Measurements from ENCODE around the gene SNPH.

SNPH gene

DNA sequence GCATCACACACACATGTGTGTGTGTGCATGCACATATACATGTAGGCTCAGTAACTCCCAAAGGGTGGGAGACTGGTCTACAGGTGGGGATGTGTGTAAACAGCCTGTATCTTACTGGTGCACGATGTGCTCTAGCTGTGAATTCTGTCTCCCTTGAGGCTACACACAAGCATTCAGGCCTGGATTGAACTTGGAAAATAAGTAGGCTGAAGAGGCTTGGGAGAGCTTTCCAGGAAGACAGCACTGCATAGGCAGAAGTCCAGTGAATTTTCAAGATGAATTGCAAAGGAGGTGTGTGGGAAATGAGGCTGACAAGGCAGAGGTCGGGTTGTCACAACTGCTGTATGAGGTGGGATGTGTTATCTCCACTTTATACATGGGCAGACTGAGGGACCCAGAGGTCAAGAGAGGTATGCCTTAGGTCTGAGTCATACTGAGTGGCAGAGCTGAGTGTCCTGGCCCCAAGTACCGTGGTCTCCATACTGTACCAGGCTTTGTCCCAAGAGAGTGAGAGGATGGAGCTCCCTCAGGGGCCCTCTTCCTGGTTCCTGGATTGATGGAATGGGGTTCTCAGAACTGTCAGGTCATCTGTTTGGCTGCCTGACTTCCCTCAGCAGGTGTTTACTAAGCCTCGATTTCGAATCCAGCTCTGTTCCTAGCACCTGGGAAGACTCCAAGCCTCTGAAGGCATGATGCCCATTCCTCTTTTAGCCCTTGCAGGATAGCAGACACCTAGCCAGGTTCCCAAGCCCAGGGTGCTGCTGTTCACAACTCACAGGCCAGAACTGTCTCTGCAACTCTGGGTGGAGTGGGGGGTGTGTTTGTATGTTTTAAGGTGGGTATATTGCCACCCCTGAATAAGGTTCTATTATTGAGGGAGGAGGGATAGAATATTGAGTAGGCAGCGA is 14.4 kb downstream of the SNPH start:
- Histone ChIP-seq H3K4me2 (ENCODE audit: low read length) (no peak overlapping the region), H3K36me3 (ENCODE audit: insufficient read depth, low read length) (no peaks in the 10 kb centered on the region), H3K9ac (ENCODE audit: low read depth, low read length) (no peak overlapping the region), H3K27me3 (ENCODE audit: control insufficient read depth, insufficient read depth, low read length) (no peaks in the 10 kb centered on the region), H3K4me3 (ENCODE audit: low read length) (no peak overlapping the region), H3K9me3 (replicated peaks; ENCODE audit: low read length) (no peaks in the 10 kb centered on the region), H3K4me1 (ENCODE audit: control insufficient read depth, insufficient read depth, low read length) (peaks cover 6% of the 10 kb centered on the region)

DNA sequence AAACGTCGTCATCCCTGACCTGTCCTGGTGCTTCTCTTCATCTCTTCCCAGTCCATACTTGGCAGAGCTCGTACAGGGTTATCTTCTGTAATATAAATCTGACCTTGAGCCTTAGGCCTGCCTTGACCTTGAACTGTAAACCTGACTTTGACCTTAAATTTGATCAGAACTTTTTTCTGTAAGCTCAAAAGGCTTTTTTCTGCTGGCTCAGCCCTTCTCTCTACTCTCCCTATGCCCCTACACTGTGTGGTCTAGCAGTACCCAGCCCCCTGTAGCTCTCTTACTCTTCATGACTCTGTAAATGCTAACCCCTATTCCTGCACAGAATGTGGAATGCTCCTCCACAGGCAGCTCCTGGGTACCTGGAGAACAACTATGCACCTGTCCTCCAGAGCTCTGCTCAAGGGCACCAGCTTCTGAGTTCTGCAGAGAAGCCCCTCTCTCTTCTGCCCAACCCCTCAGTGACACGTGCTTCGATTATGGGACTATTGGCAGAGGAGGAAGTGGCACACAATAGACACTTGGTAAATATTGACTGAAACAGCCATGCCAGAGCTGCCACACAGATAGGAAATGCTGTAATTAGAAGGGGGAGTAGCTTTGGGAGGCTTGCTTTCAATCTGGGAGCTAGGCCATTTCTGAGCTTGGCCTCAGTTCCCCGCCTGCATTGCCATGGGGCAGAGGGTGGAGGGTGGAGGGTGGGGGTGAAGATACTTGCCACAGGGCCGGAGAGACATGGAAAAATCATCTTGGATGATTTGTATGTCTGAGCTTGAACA is 15.4 kb downstream of the SNPH start:
- Histone ChIP-seq H3K27me3 (ENCODE audit: control insufficient read depth, insufficient read depth, low read length) (no peaks in the 10 kb centered on the region), H3K9ac (ENCODE audit: low read depth, low read length) (no peak overlapping the region), H3K9me3 (replicated peaks; ENCODE audit: low read length) (no peaks in the 10 kb centered on the region), H3K36me3 (ENCODE audit: insufficient read depth, low read length) (no peaks in the 10 kb centered on the region), H3K4me2 (ENCODE audit: low read length) (no peak overlapping the region), H3K4me1 (ENCODE audit: control insufficient read depth, insufficient read depth, low read length) (peaks cover 6% of the 10 kb centered on the region), H3K4me3 (ENCODE audit: low read length) (no peak overlapping the region)

DNA sequence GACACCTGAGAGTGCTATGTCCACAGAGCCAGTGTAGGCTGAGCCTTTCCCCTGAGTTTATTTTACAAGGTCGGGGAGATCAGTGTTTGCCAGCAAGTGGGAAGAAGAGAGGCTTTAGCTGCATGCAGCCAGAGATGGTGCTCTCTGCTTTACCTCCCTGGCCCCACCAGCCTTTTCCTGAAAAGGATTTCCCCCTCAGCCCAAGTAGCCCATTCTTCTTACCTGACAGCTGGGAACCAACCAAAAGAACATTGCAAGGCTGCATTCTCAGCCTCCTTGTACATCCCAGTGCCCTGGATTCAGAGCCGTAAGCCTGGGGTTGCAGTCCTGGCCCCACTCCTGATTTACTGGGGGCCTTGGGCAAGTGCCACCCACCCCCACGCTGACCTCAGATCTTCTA is 16.9 kb downstream of the SNPH start:
- Histone ChIP-seq H3K4me2 (ENCODE audit: low read length) (no peak overlapping the region), H3K9me3 (replicated peaks; ENCODE audit: low read length) (no peaks in the 10 kb centered on the region), H3K27me3 (ENCODE audit: control insufficient read depth, insufficient read depth, low read length) (no peaks in the 10 kb centered on the region), H3K4me3 (ENCODE audit: low read length) (no peak overlapping the region), H3K36me3 (ENCODE audit: insufficient read depth, low read length) (no peaks in the 10 kb centered on the region), H3K9ac (ENCODE audit: low read depth, low read length) (no peak overlapping the region), H3K4me1 (ENCODE audit: control insufficient read depth, insufficient read depth, low read length) (peaks cover 6% of the 10 kb centered on the region)

DNA sequence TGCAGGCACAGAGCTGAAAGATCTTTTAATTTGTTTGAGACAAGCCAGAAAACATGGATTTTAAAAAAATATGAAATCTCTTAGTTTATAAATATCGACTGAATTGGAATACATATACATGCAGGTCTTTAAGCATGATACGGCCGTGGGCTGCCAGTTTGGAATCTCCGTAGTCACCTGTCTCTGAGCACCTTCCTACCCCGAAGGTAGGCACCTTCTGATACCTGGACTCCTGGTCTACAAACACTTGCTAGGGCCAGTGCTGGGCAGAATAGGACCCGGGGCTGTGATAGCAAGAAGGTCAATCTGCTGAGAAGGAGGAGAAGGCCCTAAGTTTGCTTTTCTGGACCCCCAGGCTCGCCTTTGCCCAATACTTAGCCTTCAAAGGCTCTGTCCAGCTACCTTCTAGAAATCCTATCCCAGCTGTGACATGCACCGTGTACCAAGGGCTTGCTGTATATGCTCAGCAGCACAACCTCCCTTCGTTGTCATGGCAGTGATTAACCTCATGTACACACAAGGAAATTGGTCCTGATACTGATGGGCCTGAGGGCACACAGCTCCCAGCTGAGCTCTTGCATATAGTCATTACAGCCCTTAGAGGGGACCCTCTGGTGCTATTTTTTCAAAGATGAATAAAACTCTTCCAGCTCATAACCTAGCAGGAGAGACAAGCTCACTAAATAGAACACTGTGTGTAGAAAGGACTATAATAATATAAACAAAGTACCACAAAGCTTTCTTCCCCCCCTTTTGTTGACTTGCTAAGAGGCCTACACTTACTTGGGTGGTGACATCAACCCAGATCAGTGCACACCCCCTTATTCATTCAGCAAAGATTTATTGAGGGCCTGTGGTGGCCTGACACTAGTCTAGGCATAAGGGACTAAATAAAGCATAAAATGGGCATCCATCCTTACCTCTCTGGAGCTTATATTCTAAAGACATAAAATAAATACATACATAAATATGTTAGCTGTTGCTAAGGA is 17.7 kb downstream of the SNPH start:
- no peak overlapping the region for H3K4me2 ChIP-seq (ENCODE audit: low read length)
- H3K4me3 ChIP-seq (ENCODE audit: low read length) = no peak overlapping the region
- H3K4me1 ChIP-seq (ENCODE audit: control insufficient read depth, insufficient read depth, low read length) = peaks cover 6% of the 10 kb centered on the region
- H3K9me3 ChIP-seq (replicated peaks; ENCODE audit: low read length) = no peaks in the 10 kb centered on the region
- H3K27me3 ChIP-seq (ENCODE audit: control insufficient read depth, insufficient read depth, low read length) = no peaks in the 10 kb centered on the region
- H3K9ac ChIP-seq (ENCODE audit: low read depth, low read length) = no peak overlapping the region
- H3K36me3 ChIP-seq (ENCODE audit: insufficient read depth, low read length) = no peaks in the 10 kb centered on the region

DNA sequence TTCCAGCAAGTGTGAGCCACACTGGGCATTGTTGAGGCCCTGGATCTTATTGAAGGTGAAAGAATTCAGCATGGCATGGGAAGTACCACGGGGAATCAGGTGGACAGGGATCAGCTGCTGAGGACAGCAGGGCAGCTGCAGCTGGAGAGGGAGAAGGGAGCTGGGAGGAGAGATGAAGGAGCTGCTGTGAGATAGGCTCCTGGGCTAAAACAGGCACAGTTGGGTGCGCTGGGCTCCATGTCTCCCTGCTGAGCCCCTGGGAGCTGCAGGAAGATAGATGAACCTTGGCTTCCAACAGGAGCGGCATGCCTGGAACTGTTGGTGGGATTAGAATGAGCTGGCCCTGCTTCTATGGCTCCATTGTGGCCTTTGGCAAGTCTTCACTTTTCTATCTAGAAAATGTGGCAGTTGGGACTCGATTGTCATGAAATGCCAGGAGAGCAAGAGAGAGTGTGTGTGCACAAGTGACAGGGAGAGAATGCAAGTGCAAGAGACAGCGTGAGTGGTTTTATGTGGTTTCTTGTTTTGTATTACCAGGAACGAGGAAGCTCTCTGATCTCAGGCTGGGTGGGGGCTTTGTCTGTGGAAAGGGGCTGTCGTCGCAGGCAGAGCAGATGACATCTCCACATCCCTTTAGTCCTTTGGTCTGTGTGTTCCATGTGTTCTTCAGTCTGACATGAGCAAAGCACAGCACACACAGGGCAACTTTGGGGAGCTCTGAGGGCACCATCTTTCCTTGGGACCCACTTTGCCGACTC is 20.4 kb downstream of the SNPH start:
- H3K9me3 ChIP-seq (replicated peaks; ENCODE audit: low read length) = no peaks in the 10 kb centered on the region
- no peak overlapping the region for H3K4me2 ChIP-seq (ENCODE audit: low read length)
- no peak overlapping the region for H3K9ac ChIP-seq (ENCODE audit: low read depth, low read length)
- H3K4me1 ChIP-seq (ENCODE audit: control insufficient read depth, insufficient read depth, low read length) = peaks cover 6% of the 10 kb centered on the region
- H3K36me3 ChIP-seq (ENCODE audit: insufficient read depth, low read length) = no peaks in the 10 kb centered on the region
- no peaks in the 10 kb centered on the region for H3K27me3 ChIP-seq (ENCODE audit: control insufficient read depth, insufficient read depth, low read length)
- no peak overlapping the region for H3K4me3 ChIP-seq (ENCODE audit: low read length)

DNA sequence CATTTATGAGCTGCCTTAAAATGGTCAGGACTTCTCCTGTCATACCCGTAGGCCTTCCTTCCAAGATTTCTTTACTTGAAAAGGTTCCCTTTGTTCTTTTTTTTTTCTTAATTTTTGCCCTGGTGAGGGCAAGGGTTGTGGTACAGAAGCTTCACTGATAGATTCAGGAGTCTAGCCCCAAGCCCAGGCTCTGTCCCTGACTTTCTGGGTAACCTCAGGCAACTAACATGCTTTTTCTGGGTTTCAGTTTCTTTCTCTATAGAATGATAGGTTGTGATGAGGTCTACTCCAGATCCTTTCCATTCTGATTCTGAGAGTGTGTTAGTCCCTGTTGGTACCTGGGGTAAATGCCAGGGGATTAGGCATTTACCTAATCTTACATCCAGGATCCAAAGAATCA is 21.2 kb downstream of the SNPH start:
- Histone ChIP-seq H3K36me3 (ENCODE audit: insufficient read depth, low read length) (no peaks in the 10 kb centered on the region), H3K4me1 (ENCODE audit: control insufficient read depth, insufficient read depth, low read length) (peaks cover 14% of the 10 kb centered on the region), H3K4me2 (ENCODE audit: low read length) (no peak overlapping the region), H3K9me3 (replicated peaks; ENCODE audit: low read length) (no peaks in the 10 kb centered on the region), H3K4me3 (ENCODE audit: low read length) (no peak overlapping the region), H3K9ac (ENCODE audit: low read depth, low read length) (no peak overlapping the region), H3K27me3 (ENCODE audit: control insufficient read depth, insufficient read depth, low read length) (no peaks in the 10 kb centered on the region)

DNA sequence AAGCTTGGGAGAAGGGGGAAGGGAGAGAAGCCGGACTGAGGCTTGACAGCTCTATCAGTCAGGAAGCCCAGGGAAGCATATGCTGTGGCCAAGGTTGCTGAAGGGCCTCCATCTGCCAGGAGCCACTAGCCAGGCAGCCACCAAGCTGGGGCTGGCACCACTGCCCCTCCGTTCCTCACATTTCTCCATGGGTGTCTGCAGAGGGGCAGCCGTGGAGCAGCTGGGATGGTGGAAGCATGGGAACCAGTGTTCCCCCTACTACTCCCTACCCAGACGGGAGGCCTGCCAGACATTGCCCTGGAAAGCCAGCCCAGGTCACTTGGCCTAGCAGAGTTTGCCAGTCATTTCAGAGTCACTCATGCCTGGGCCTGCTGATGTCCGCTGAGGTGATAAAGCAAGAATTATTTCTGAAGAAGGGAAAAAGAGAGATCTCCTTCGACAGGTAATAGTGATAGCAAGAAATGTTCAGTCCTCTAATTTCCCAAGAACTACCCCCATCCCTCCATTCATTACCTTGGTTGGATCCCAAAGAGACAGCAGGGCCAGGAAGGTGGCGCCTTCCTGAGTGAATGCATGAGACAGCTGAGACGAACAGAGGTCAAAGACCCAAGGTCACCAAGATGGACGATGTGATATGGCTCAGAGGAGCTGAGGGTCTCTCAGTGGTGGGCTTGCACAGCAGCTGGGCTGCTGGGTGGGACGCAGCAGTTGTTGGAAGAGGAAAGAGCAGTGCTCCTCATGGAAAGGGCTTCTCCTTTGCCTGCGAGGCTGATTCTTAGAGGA is 21.9 kb downstream of the SNPH start:
- no peaks in the 10 kb centered on the region for H3K27me3 ChIP-seq (ENCODE audit: control insufficient read depth, insufficient read depth, low read length)
- no peak overlapping the region for H3K9ac ChIP-seq (ENCODE audit: low read depth, low read length)
- H3K4me3 ChIP-seq (ENCODE audit: low read length) = no peak overlapping the region
- peaks cover 14% of the 10 kb centered on the region for H3K4me1 ChIP-seq (ENCODE audit: control insufficient read depth, insufficient read depth, low read length)
- H3K9me3 ChIP-seq (replicated peaks; ENCODE audit: low read length) = no peaks in the 10 kb centered on the region
- H3K36me3 ChIP-seq (ENCODE audit: insufficient read depth, low read length) = no peaks in the 10 kb centered on the region
- no peak overlapping the region for H3K4me2 ChIP-seq (ENCODE audit: low read length)

DNA sequence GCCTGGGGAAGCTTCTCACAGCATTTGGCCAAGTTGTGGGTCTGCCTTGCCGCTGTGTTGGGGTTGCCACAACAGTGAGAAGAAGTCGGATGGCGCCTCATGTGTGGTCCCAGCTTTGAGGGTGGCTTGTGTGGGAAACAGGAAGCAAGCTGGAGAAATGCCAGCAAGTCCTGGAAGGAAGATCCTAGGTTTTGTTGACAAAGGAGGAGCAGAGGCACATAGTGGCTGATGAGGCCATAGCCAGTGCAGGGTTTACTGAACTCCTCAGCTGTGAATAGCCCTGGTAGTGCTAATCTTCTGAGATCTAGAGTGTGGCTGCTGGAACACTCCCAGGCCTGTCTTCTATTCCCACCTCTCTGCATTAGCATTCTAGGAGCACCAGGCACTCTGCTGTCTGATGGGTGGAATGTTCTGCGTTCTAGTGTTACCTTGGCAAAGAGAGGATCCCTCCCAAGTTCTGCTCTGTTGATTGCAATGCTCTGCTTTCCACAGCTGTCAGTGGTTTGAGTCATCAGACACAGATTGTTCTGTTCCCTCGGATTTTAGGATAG is 25.2 kb downstream of the SNPH start:
- no peak overlapping the region for H3K4me2 ChIP-seq (ENCODE audit: low read length)
- peaks cover 14% of the 10 kb centered on the region for H3K4me1 ChIP-seq (ENCODE audit: control insufficient read depth, insufficient read depth, low read length)
- no peaks in the 10 kb centered on the region for H3K9me3 ChIP-seq (replicated peaks; ENCODE audit: low read length)
- no peaks in the 10 kb centered on the region for H3K36me3 ChIP-seq (ENCODE audit: insufficient read depth, low read length)
- H3K4me3 ChIP-seq (ENCODE audit: low read length) = no peak overlapping the region
- no peaks in the 10 kb centered on the region for H3K27me3 ChIP-seq (ENCODE audit: control insufficient read depth, insufficient read depth, low read length)
- no peak overlapping the region for H3K9ac ChIP-seq (ENCODE audit: low read depth, low read length)

DNA sequence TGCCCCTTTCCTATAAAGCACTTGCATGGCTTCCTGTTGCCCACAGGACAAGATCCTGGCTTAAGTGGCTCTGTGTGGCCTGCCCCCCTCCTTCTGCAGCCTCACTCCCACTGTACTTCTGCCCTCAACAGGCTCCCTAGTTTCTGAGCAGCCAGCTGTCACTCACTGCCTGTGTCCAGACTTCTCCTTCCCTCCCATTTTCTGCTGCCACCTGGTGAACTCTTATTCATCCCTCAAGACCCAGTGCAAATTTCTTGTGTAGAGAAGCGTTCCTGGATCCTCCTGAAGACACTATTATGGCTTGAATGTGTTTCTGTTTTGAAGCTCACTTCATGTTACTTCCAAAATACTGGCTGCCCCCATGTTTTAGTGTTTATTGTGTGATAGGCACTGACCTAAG is 26.5 kb downstream of the SNPH start:
- Histone ChIP-seq H3K9ac (ENCODE audit: low read depth, low read length) (no peak overlapping the region), H3K4me2 (ENCODE audit: low read length) (no peak overlapping the region), H3K4me3 (ENCODE audit: low read length) (no peak overlapping the region), H3K36me3 (ENCODE audit: insufficient read depth, low read length) (no peaks in the 10 kb centered on the region), H3K4me1 (ENCODE audit: control insufficient read depth, insufficient read depth, low read length) (peaks cover 14% of the 10 kb centered on the region), H3K9me3 (replicated peaks; ENCODE audit: low read length) (no peaks in the 10 kb centered on the region), H3K27me3 (ENCODE audit: control insufficient read depth, insufficient read depth, low read length) (no peaks in the 10 kb centered on the region)
